ENCODE results near the gene NOP9. TPM values are rescaled to one million over a fixed set of nuclear protein-coding genes. Genes with fewer than 3 reads are reported as not detected.
"Not testable (repeated sequence)": the region's sequence is repeated elsewhere in the genome, so short reads cannot be mapped to it uniquely, and the experiment has no call there.

Gene NOP9
- total RNA-seq, 2 experiments from 2014 or later = 33.5 to 33.6 TPM

DNA sequence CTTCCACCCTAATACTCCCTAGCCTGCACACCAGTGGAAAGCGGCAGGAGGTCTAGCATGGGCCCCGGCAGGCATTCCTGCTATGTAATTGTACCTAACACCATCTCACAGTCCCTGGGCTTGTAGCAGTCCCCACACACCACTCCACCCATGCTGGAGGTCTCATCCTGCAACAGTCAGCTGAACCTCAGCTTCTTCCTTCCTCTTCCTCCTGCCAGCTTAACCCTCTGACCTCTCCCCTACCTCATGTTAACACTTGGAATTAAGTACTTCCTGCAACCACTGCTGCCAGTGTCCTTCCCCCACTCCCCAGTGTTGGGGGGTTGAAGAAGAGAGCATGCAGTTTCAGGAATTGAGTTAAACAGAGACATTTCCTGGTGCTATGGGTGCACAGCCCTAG lies 27.7 kb downstream of the NOP9 start:
- intact Hi-C loops (cut with micrococcal nuclease) = no loop called here
- Mint-ChIP-seq H3K36me3 (ENCODE audit: low read depth) (no peaks in the 10 kb centered on the region), H3K27ac (no peak overlapping the region), H3K27me3 (peaks cover 8% of the 10 kb centered on the region), H3K9me3 (no peaks in the 10 kb centered on the region), H3K4me3 (no peak overlapping the region), H3K4me1 (ENCODE audit: low read depth) (peaks cover 32% of the 10 kb centered on the region)
- DNase-seq (no peak), ATAC-seq (no peak)
- POLR2A ChIA-PET = interaction anchor here (0.6 kb wide), 1 partner anchor 37 kb away, joined by 3 read pairs; no protein-coding TSS in a partner anchor
- CTCF ChIA-PET = interaction anchor here (1.1 to 8.8 kb wide), 8 partner anchors 9 to 114 kb away, joined by 3 to 138 read pairs (median 8); partner anchors contain the start of genes CIDEB, LTB4R and LTB4R2
- TF ChIP-seq, protein P1, sequence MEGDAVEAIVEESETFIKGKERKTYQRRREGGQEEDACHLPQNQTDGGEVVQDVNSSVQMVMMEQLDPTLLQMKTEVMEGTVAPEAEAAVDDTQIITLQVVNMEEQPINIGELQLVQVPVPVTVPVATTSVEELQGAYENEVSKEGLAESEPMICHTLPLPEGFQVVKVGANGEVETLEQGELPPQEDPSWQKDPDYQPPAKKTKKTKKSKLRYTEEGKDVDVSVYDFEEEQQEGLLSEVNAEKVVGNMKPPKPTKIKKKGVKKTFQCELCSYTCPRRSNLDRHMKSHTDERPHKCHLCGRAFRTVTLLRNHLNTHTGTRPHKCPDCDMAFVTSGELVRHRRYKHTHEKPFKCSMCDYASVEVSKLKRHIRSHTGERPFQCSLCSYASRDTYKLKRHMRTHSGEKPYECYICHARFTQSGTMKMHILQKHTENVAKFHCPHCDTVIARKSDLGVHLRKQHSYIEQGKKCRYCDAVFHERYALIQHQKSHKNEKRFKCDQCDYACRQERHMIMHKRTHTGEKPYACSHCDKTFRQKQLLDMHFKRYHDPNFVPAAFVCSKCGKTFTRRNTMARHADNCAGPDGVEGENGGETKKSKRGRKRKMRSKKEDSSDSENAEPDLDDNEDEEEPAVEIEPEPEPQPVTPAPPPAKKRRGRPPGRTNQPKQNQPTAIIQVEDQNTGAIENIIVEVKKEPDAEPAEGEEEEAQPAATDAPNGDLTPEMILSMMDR (IDR thresholded peaks at IDR 0.05) = no peak

DNA sequence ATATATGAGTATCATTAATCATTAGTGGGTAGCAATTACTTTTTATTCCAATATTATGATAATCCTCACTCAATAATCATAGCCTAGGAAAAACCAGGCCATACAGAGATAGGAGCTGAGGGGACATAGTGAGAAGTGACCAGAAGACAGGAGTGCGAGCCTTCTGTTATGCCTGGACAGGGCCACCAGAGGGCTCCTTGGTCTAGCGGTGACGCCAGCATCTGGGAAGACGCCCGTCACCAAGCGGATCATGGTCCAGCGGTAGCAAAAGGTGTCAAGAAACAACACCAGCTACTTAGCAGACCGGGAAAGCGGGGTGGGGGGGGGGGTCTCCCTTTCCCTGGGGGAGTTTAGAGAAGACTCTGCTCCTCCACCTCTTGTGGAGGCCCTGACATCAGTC lies 28.3 kb downstream of the NOP9 start:
- ATAC-seq; H3K9me3 Mint-ChIP-seq; intact Hi-C loops (cut with micrococcal nuclease); H3K27ac Mint-ChIP-seq; H3K36me3 Mint-ChIP-seq (ENCODE audit: low read depth); H3K4me3 Mint-ChIP-seq: not testable (repeated sequence)
- CTCF ChIA-PET = interaction anchor here (1.1 to 8.8 kb wide), 8 partner anchors 10 to 114 kb away, joined by 3 to 138 read pairs (median 8); partner anchors contain the start of genes CIDEB, LTB4R and LTB4R2
- TF ChIP-seq, protein P1 (IDR thresholded peaks at IDR 0.05) = peak; percentile 49
- peak; percentile 42 for DNase-seq
- POLR2A ChIA-PET = interaction anchor here (0.6 kb wide), 1 partner anchor 38 kb away, joined by 3 read pairs; no protein-coding TSS in a partner anchor
- Mint-ChIP-seq H3K4me1 (ENCODE audit: low read depth) (peaks cover 34% of the 10 kb centered on the region), H3K27me3 (peaks cover 12% of the 10 kb centered on the region)

DNA sequence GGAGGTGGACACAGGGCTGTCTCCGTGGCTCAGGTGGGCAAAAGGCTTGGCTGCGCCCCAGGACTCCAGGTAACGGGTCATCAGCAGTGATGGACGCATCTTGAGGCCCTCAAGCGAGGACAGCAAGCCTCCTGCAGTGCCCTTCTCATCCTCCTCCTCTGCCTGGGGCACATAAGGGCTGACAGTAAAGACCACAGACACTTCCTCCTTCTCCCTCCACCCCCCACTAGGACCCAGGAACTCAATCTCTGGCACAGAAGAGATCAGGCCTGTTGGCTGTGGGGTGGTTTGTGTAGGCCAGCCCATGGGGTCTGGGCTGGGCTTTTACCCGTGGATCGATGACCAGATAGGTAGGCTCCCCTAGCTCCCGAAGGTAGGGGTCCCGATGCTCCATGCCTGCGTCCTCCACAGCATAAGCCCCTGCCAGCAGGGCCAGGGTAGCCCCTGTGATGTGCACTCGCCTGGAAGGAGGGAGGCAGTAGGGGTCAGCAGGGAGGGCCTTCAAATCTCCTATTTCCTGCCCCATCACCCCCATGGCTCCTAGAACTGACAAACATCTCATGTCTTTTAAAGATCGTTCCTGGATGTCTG lies 29.5 kb downstream of the NOP9 start:
- no peaks in the 10 kb centered on the region for H3K36me3 Mint-ChIP-seq (ENCODE audit: low read depth)
- DNase-seq (no peak), ATAC-seq (no peak)
- no peak overlapping the region for H3K4me3 Mint-ChIP-seq
- TF ChIP-seq, protein P1 (IDR thresholded peaks at IDR 0.05) = no peak
- CTCF ChIA-PET = interaction anchor here (0.8 to 8.8 kb wide), 7 partner anchors 8 to 112 kb away, joined by 3 to 155 read pairs (median 9); partner anchors contain the start of genes CIDEB, LTB4R, LTB4R2 and RIPK3
- peaks cover 40% of the 10 kb centered on the region for H3K4me1 Mint-ChIP-seq (ENCODE audit: low read depth)
- POLR2A ChIA-PET = interaction anchor here (0.7 to 8.5 kb wide), 3 partner anchors 11 to 101 kb away, joined by 3 to 82 read pairs (median 4); partner anchors contain the start of genes CBLN3 and KHNYN
- peak overlapping the region; percentile 61 for H3K27ac Mint-ChIP-seq
- intact Hi-C loops (cut with micrococcal nuclease) = no loop called here
- H3K9me3 Mint-ChIP-seq = no peaks in the 10 kb centered on the region
- peaks cover 18% of the 10 kb centered on the region for H3K27me3 Mint-ChIP-seq

GRCh38 chr14:24329736-24330135 lies 30.1 kb downstream of the NOP9 start:
- TF ChIP-seq, protein P1 (IDR thresholded peaks at IDR 0.05) = no peak
- intact Hi-C loops (cut with micrococcal nuclease) = no loop called here
- H3K36me3 Mint-ChIP-seq (ENCODE audit: low read depth) = no peaks in the 10 kb centered on the region
- peaks cover 22% of the 10 kb centered on the region for H3K27me3 Mint-ChIP-seq
- H3K4me3 Mint-ChIP-seq = no peak overlapping the region
- POLR2A ChIA-PET = interaction anchor here (0.7 to 8.5 kb wide), 2 partner anchors 11 to 100 kb away, joined by 3 to 82 read pairs; partner anchors contain the start of genes CBLN3 and KHNYN
- DNase-seq = peak; percentile 85
- peak overlapping the region; percentile 61 for H3K27ac Mint-ChIP-seq
- H3K4me1 Mint-ChIP-seq (ENCODE audit: low read depth) = peaks cover 42% of the 10 kb centered on the region
- no peaks in the 10 kb centered on the region for H3K9me3 Mint-ChIP-seq
- CTCF ChIA-PET = interaction anchor here (0.8 to 8.8 kb wide), 6 partner anchors 9 to 112 kb away, joined by 3 to 155 read pairs (median 26); partner anchors contain the start of genes CIDEB, LTB4R, LTB4R2 and RIPK3
- ATAC-seq = peak; percentile 53
